ENCODE results near the gene ROBO3.

ROBO3 gene

DNA sequence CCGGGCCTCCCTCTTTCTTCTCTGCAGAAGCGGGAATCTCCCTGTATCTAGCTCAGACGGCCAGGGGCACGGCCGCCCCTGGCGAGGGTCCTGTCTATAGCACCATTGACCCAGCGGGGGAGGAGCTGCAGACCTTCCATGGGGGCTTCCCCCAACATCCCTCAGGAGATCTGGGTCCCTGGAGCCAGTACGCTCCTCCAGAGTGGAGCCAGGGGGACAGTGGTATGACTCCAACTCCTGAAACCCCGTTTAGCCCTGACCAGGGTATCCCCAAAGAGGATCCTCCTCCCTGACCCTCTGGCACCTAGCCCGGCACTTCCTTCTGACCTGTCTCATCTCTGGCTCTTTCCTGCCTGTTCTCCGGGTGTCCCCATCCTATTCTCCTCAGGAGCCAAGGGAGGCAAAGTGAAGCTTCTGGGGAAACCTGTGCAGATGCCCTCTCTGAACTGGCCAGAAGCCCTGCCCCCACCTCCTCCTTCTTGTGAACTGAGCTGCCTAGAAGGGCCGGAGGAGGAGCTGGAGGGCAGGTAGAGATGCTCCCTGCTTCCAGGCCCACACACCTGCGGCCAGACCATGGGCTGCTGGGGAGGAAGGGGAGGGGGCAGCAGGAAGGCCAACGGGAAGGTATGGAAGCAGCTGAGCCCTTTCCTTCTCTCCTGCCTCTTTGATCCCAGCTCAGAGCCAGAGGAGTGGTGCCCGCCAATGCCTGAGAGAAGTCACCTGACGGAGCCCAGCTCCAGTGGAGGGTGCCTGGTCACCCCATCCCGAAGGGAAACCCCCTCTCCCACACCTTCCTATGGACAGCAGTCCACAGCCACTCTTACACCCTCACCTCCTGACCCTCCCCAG lies 12.9 kb downstream of the ROBO3 start:
- DNase-seq = no peak

- DNase-seq = no peak
These were observed 13.7 kb downstream of the ROBO3 start for GRCh38 chr11:124878759-124879492.

- no peak for DNase-seq
These were observed 14.5 kb downstream of the ROBO3 start for GRCh38 chr11:124879493-124880289.

- no peak for DNase-seq
These were observed 15.0 kb downstream of the ROBO3 start for GRCh38 chr11:124880290-124880611.

GRCh38 chr11:124880958-124881357 lies 15.7 kb downstream of the ROBO3 start:
- no peak for DNase-seq

DNA sequence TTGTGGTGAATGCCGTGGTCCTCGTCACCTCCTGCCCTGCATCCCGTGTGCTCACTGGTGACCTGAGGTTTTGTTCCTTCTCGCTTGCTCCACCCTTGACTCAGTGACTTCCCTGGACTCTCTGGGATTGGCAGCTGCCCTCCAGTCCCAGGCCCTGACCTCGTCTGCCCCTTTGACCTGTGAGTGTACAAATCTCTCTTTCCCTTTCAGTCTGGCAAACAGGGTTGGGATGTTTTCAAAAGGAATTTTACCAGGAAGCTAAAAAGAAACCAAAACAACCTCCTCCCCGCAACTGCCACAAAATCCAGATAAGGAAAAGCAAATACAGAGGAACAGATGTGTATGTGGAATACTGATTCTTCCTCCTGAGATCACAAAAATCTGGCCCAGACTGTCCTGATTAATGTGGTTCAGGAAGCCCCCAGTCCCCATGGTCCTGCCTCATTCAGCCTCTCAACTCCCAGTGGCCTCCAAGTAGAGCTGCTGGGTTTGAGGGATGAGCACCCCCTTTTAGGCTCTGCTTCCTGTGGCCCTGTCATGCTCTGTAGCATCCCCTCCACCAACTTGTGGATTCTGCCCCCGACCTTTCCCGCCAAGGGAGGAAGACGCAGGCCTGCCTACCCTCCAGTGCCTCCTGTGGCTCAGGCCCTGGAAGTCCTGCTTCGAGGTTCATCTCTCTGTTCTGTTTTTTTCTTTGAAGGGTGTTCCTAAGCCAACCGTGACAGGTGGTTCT lies 17.3 kb downstream of the ROBO3 start:
- no peak for DNase-seq

DNA sequence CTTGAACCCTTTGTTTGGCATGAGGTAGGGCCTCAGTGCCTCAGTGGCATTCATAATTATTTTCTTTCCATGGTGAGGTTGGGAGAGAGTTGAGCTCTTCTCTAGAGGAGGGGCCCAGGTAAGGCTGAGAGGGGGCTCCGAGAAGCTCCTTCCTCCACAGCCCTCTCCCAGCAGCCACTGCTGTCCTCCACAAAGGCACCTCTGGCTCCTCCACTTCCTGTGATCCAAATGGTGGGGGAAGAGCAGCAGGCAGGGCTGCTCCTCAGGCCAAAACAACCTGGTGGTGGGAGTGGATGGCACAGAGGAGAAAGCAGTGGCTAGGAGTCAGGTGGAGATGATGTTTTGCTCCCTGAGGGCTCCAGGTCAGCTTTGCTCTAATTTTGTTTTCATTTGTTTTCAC lies 19.1 kb downstream of the ROBO3 start:
- no peak for DNase-seq

DNA sequence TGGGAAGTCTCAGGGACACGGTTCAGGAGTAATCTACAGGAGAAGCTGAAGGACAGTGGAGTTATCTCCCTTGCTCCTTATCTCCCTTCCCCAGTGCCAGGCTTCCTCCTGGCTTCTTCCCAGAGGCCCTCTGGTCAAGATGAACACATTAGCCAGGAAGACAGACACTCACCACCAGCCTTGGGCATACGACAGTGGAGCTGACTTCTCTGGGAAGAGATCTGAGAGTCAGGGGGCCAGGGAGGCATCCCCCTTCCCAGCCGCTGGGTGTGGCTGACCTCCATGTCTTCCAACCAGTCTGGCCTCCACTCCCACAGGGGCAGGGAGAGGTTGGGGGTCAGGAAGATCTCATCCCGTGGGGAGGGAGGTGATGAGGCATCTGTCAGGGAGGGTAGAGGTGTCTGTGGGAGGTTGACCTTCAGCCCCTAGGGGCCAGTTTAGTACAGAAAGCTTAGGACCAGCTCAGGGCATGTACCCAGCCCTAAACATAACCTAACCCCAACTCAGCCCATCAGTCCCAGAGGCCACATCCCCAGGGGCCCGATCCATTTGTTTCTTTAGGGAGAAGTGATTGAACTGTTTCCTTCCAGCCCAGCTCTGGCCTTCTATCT lies 19.7 kb downstream of the ROBO3 start:
- DNase-seq = no peak

GRCh38 chr11:124886476-124886875 lies 21.2 kb downstream of the ROBO3 start:
- DNase-seq = no peak

GRCh38 chr11:124886978-124887666 lies 21.9 kb downstream of the ROBO3 start:
- no peak for DNase-seq

- no peak for DNase-seq
These were observed 22.4 kb downstream of the ROBO3 start for GRCh38 chr11:124887667-124888013.

DNA sequence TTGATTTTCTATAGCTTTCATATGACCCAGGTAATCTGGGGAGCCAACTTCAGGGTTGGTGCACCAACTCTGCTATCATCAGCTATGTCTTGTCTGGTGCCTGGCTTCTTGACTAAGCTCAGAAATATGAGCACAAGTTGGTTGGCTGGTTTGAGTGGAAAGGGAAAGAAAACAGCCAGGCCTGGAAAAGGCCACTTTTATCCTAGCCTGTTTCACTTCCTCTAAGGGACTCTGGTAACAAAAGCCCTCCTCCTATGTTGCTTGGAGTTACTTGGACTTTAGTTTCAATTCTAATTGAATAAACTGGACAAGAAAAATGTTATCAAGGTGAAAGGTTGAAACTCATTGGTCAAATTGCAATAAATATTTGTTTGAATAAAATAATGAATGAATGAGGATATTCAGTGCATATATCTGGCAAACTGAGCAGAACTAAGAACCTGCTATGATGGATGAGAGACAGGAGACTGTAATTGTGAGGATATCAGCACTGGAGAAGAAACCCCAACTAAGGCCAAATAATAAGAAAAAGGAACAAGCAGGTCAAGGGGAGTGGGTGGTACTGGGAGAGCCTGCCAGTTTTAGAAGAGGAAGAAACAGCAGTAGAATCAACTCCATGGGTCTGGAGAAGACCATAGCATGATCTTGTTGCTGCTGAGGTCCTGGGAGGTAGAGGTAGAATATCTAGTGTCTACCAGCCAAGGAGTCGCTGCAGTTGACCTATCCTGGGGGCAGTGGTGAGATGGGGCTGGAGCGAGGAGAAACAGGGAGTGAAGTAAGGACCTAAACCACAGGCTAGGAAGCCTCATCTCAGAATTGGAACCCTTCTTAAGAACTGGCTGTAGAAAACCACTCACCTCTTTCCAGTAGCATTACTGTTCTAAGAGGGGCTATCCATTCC lies 24.2 kb downstream of the ROBO3 start:
- DNase-seq = no peak

DNA sequence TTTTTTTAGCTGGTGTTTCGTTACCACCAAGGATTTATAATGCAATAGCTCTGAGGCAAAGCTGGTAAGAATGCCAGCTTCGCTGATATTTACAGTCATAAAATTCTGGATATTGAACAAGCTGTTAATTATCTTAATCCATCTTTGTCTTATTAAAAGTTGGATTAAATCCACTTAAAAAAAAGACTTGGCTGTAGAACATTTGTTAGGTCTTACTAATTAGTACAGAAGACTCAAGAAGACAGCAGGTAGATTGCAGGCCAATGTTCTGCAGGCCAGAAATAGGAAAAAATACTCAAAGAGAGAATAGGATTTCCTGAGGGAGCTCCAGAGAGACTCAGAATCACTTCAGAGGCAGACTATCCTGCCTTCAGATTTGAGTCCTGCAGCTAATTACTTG lies 24.9 kb downstream of the ROBO3 start:
- DNase-seq = no peak

DNA sequence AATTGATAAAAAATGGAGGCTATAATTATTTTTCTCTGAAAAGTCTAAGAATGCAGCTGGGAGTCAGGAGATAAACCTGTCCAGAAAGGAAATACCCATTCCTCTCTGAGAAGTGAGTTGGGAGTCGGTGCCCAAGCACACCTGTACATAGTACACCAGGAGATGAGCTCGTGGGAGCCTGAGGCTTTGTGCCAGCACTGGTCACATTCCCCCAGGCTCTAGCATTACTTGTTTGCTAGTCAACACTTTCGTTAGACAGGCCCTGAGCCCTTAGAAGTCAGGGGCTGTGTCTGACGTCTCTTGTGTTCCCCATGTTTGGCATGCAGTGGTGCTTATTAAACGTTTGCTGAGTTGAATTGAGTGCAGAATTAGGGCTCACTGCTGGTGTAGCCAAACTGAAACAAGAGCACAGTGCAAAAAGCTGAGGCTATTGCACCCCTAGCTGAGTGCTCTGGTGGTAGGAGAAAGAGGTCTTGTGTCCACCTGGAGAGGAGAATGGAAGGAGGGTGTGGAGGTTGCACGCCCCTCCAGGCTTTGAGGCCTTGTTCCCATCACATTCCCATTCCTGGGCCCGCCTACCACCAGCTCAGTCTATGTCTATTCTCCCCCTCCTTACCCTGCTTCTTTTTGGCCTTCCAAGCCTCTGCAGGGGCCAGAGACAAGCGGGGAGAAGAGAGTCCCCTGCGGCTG lies 25.6 kb downstream of the ROBO3 start:
- no peak for DNase-seq

- DNase-seq = no peak
These were observed 26.2 kb downstream of the ROBO3 start for GRCh38 chr11:124891373-124891861.

DNA sequence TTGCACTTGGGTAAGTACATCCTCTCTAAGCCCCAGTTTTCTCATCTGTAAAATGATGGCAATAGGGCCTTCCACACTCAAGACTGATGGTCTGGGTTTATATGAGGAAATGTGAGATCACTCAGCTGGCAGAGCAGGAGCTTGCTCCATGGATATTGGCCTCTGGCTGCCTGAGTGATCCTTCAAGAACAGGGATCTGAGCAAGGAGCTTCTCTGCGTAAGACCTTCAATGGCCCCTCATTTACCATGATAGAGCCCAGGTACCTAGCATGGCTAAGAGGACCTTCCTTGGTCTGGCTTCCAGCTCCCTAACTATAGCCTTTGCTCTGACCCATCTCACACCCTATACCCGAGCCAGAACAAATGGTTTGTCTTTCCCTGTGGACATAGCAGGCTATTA lies 26.9 kb downstream of the ROBO3 start:
- no peak for DNase-seq

DNA sequence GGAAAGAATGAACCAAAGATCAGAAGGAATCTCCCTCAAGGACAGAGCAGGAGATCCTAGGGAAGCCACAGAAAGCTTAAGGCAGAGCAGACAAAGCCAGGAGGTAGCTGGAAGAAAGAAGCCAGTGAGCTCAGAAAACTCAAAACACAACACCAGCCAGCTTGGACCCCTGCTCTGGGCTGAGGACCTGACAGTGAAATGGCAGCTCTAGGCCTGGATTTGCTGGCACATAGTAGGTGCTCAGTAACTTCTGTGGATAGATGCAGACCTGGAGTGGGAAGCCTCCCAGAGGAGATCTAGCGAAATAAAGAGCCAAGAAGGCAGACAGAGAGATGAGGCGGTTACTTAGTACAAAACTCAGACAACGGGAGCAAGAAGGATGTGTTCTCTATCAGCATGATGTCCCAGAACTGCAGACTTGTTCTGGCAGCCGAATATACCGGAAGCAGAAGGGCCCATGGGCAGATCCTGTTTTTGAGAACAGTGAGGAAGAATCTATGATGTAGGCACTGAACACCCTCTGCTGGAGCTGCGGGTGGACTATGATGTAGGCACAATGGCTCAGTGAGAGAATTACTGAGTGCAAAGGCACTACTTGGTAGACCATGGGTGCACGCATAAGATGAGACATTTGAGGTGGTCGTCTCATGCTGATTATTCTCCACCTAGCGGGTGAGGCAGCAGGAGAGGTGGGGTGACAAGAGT lies 27.7 kb downstream of the ROBO3 start:
- no peak for DNase-seq

DNA sequence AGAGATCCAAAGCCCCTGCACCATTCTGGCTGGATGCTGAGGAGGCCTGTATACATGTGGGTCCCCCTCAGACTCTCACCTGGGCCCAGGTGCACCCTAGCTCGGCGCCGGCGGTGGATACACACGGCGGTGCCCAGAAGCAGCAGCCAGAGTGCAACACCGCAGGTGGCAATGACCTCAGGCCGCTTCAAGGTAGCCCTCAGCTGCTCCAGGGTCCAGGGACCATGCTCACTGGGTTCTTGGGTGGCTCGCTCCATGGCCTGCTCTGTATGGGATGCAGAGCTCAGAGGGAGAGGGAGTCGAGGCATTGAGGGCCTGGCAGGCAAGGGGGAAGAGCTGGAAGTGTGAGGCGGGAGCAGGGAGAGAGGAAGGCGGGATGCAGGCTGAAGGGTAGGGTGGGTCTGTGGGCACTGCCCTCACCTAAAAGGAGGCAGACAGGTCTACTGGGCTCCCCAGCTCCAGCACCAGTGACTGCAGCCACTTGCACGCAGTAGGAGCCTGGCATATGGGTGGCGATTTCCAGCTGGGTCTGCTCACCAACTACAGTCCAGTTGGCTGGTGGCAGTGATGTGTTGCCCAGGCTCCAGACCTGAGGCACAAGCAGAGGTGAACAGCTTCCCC lies 28.7 kb downstream of the ROBO3 start:
- DNase-seq = no peak
